GM21423 (cell line): Measurements from ENCODE around the gene PIEZO2.

Source experiments
- ATAC-seq: cut with Tn5 transposase; IDR thresholded peaks from one replicate; pipeline ENCODE4 v1.9.1; 2021; ENCODE audit warnings: mild to moderate bottlenecking, moderate library complexity; ENCODE audit not compliant: unreplicated experiment

PIEZO2 gene

GRCh38 chr18:10901329-10901728 lies 248.0 kb downstream of the PIEZO2 start:
- no peak for ATAC-seq

DNA sequence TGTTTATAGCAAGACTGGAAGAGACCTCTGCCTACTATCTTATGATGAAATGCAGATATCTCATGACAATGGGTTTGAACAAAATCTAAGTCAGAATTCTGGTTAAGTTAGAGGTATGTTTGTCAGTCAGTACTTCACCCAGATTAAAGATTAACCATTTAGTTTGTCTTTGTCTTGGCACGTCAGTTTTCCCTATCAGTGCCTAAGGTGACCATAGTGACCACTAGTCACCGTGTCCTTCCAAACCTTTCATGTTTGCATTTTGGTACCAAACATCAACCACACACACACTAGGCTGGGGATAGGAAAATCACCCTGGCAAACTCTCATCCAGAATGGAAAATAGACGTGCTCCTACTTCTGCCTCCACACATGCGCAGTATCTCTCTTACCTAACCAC lies 248.9 kb downstream of the PIEZO2 start:
- no peak for ATAC-seq

- no peak for ATAC-seq
Observed at GRCh38 chr18:10899481-10899880, 249.9 kb downstream of the PIEZO2 start.

- ATAC-seq, result no peak
Observed at GRCh38 chr18:10898417-10898974, 250.9 kb downstream of the PIEZO2 start.

DNA sequence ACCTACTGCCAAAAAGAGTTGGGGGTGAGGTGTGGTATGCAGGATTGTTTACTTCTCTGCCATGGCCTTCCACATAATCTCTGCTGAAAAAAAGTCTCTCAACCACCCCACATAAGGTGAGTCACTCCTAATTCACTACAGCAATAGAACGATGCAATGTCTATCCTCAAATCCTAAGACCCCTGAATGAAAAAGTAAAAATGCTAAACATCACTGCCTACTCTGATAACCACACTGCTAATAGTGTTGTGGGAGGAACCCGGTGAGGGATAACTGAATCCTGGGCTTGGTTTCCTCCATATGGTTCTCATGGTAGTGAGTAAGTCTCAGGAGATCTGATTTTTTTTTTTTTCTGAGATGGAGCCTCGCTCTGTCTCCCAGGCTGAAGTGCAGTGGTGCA lies 252.5 kb downstream of the PIEZO2 start:
- ATAC-seq, result no peak

GRCh38 chr18:10895976-10896375 lies 253.4 kb downstream of the PIEZO2 start:
- ATAC-seq, result no peak

GRCh38 chr18:10894501-10894900 lies 254.9 kb downstream of the PIEZO2 start:
- ATAC-seq, result no peak

DNA sequence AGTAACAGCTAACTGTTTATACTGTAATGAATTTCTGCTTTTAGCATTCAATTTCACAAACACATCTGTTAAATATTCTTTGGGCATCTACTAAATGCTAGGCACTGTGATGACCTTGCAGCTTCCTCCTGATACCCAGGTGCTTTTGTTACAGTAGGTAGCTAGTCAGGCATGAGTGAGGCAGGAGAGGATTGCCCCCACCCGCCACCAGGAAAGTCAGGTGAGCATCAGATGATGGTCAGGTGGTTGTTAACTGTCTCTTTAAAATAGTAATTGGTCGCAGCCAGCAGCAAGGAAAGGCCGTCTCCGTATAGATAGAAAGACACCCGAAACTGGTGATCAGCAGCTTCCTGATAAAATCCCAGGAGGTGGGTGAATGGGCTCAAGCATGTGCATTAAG lies 255.6 kb downstream of the PIEZO2 start:
- no peak for ATAC-seq

GRCh38 chr18:10893196-10893595 lies 256.2 kb downstream of the PIEZO2 start:
- no peak for ATAC-seq

GRCh38 chr18:10892786-10893185 lies 256.6 kb downstream of the PIEZO2 start:
- ATAC-seq, result no peak

GRCh38 chr18:10890022-10890421 lies 259.3 kb downstream of the PIEZO2 start:
- no peak for ATAC-seq

DNA sequence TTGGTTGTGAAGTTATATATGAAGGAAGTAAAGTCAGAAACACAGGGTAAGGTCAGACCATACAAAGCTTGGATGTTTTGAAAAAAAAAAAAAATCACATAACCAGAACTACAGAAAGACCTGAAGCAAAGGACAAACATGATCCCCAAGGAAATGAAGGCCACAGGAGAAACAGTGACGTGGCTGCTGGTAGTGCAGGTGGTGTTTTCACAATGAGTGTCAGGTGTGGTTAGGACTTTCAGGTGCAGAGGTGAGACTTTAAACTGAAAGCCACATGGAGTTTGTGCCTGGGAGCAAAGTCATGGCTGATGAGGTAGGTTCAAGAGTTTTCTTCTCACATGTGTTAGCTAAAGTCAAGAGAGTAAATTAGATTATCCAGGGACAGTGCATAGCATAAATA lies 270.7 kb downstream of the PIEZO2 start:
- ATAC-seq, result peak; percentile 88

DNA sequence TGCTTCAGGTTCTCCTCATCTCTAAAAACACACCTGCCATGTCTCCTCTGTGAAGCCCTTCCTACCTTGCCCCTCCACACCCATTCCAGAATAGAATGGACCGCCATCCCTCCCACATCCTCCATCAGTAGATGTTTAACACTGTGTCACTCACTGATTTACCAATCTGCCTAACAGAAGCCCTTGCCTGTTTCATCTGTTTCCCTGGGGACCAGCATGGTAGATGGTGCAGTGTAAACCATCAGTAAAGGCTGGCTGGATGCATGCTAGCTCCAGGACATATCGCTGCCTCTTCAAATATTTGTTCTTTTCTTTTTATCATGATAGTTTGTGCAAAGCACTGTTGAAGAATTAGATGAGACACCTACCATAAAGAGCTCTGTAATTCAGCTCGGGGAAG lies 271.4 kb downstream of the PIEZO2 start:
- ATAC-seq, result peak; percentile 45

- ATAC-seq, result no peak
Observed at GRCh38 chr18:10875811-10876210, 273.6 kb downstream of the PIEZO2 start.

- no peak for ATAC-seq
Observed at GRCh38 chr18:10872304-10872703, 277.1 kb downstream of the PIEZO2 start.

DNA sequence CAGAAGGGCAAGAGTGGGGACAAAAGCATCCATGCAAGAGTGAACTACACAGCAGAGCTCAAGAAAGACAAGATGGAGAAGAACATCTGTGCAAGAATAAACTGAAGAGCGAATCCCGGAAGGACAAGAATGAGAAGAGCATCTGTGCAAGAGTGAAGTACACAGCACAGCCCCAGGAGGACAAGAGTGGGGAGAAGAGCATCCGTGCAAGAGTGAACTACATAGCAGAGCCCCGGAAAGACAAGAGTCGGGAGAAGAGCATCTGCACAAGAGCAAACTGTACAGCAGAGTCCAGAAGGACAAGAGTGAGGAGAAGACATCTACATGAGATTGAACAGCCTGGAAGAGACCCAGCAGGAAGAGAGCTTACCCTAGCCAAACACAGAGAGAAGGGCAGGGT lies 284.6 kb downstream of the PIEZO2 start:
- no peak for ATAC-seq

DNA sequence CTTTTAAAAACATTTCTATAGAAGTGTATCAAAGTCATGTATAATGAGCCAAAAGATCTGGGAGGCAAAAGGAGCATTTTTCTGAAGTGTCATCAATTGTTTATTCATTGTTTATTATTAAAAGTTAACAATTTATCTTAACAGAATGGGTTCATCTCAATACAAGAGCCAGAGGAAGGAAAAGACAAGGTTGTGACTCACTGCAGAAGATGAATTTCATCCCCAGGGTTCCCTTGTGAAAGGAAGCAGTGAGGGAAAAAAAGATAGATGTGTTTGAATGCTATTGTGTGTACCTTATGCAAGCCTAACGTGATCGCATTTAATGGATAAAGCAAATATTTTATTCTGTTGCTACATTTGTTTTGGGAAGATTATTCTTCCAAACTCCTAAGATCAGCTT lies 286.3 kb downstream of the PIEZO2 start:
- ATAC-seq, result no peak

DNA sequence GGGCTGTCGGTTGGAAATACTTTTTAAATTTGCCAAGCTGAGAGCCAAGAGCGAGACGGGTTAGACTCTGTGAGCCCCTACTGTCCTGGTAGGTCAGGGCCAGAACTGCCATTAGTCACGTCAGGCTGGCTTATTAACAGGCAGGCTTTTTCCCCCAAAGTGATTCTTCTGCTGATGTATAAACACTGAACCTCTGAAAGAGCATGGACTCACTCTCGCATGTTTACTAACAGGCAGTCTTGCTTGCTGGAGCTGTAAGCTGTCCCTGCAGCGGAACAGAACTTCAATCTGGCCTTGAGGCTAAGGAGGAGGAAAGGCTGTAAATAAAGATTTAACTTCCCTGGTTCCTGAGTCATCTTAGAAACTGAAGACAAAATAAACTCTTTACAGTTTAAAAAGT lies 288.4 kb downstream of the PIEZO2 start:
- no peak for ATAC-seq

GRCh38 chr18:10860382-10860781 lies 289.0 kb downstream of the PIEZO2 start:
- no peak for ATAC-seq

DNA sequence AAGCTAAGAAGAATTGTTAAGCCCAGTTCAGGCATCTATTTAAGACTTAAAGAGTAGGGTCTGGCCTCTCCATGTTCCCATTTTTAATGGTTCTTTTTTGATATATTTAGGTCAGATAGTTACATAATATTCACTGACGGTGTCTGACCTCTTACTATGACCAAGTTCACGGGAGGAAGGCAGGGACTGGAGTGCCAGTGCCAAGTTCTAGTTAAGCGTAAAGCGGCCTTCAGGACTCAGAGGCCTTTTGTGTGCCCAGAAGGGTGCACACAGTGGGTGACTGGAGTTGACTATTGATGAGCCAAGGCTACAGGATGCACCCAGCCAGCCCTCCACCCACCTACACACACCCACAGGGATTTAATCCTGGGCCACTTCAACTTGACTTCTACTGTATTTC lies 290.9 kb downstream of the PIEZO2 start:
- ATAC-seq, result no peak

- no peak for ATAC-seq
Observed at GRCh38 chr18:10856132-10856531, 293.2 kb downstream of the PIEZO2 start.

- ATAC-seq, result no peak
Observed at GRCh38 chr18:10852385-10853303, 296.7 kb downstream of the PIEZO2 start.
